ENCODE results near the gene DOCK2. TPM values are rescaled to one million over a fixed set of nuclear protein-coding genes. Genes with fewer than 3 reads are reported as not detected.
A peak's percentile ranks its signal among the peaks of the same experiment; 100 is the strongest.

Gene DOCK2
- polyA plus RNA-seq, 3 donors: 57.5 to 178 (median 115) TPM

DNA sequence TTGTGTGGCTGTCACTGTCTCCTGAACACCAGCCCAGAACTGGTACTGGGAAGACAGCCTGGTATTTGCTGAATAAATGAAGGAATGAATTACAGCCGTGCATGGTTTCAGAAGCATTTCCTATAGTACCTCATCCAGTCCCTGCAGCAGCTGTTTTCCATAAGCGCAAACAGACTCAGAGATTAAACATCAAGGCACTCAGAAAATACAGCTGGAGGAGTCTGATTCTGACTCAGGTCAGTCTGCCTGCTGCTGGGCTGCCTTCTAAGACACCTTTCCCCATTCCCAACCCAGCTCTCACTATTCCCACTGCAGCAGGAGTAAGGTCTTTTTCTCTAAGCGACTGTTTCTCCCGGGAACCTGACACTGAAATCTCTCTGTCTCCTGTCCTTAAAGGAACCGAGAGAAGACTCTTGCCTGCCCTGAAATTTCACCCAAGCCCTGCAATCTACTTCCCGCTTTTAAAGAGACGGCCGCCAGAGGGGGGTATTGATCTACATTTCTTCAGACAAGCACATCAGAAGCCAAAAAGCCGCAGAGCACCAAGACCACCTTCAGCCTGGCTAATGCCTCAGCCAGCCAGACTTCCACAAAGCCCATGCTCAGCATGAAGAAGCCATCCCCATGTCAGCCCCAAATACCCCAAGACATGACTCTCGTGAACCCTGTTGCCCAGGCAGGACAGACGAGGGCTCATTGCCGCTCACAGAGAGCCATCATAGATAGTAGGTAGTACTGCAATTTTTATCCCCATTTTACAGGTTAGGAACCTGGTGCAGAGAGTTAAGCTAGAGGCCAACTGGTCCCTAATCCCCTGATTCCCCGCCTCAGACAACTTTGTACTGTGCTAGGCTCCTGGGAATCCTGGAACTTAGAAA lies 463.2 kb downstream of the DOCK2 start:
- Histone ChIP-seq H3K27me3 (ENCODE audit: control insufficient read depth in 2 of 2, insufficient read depth in 2 of 2, low read length in 2 of 2) (no peaks in the 10 kb centered on the region), H3K79me2 (ENCODE audit: insufficient read depth, low read length) (no peaks in the 10 kb centered on the region), H3K9ac (ENCODE audit: insufficient read depth, low read length, poor library complexity, severe bottlenecking) (no peak overlapping the region), H3K9me3 (replicated peaks in 1 of 2; ENCODE audit: control insufficient read depth in 1 of 2, insufficient read depth in 1 of 2, low read length in 2 of 2) (no peaks in the 10 kb centered on the region), H3K4me1 (ENCODE audit: control insufficient read depth in 1 of 2, insufficient read depth in 2 of 2, low read length in 2 of 2) (peaks cover 30 to 33% of the 10 kb centered on the region in 2 donors), H4K20me1 (ENCODE audit: insufficient read depth, low read length) (no peaks in the 10 kb centered on the region), H3K27ac (ENCODE audit: low read depth in 1 of 2, low read length in 2 of 2) (no peak overlapping the region), H3K4me3 (replicated peaks in 1 of 3; ENCODE audit: low read depth in 2 of 3, low read length in 3 of 3) (no peak overlapping the region), H3K36me3 (replicated peaks in 1 of 2; ENCODE audit: control insufficient read depth in 1 of 2, insufficient read depth in 2 of 2, low read length in 2 of 2) (no peaks in the 10 kb centered on the region), H3K4me2 (replicated peaks; ENCODE audit: extremely low read depth, low read length, poor library complexity, severe bottlenecking) (no peak overlapping the region), H2AFZ (ENCODE audit: insufficient read depth, low read depth, low read length, poor library complexity, severe bottlenecking) (no peak overlapping the region)
- H3K36me3 Mint-ChIP-seq: no peaks in the 10 kb centered on the region
- H3K4me1 Mint-ChIP-seq: peaks cover 32% of the 10 kb centered on the region
- WGBS (ENCODE audit: insufficient coverage): 21% methylated on average over 3 of the region's 13 CpGs
- H3K9me3 Mint-ChIP-seq: peaks cover 0 to 7% (median 1%) of the 10 kb centered on the region in 7 donors
- TF ChIP-seq, protein P1, sequence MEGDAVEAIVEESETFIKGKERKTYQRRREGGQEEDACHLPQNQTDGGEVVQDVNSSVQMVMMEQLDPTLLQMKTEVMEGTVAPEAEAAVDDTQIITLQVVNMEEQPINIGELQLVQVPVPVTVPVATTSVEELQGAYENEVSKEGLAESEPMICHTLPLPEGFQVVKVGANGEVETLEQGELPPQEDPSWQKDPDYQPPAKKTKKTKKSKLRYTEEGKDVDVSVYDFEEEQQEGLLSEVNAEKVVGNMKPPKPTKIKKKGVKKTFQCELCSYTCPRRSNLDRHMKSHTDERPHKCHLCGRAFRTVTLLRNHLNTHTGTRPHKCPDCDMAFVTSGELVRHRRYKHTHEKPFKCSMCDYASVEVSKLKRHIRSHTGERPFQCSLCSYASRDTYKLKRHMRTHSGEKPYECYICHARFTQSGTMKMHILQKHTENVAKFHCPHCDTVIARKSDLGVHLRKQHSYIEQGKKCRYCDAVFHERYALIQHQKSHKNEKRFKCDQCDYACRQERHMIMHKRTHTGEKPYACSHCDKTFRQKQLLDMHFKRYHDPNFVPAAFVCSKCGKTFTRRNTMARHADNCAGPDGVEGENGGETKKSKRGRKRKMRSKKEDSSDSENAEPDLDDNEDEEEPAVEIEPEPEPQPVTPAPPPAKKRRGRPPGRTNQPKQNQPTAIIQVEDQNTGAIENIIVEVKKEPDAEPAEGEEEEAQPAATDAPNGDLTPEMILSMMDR (IDR thresholded peaks at IDR 0.05): peak; percentile 77
- intact Hi-C loops (cut with micrococcal nuclease): loop anchor here (2.0 to 10.0 kb wide), 4 partner anchors 84 to 327 kb away; no protein-coding TSS in a partner anchor
- H3K27ac Mint-ChIP-seq: no peak overlapping the region
- peak; percentile 51 to 71 (median 63) for DNase-seq
- H3K27me3 Mint-ChIP-seq (ENCODE audit: low read depth in 3 of 3): peaks cover 4 to 6% (median 4%) of the 10 kb centered on the region in 3 donors
- no peak overlapping the region for H3K4me3 Mint-ChIP-seq

DNA sequence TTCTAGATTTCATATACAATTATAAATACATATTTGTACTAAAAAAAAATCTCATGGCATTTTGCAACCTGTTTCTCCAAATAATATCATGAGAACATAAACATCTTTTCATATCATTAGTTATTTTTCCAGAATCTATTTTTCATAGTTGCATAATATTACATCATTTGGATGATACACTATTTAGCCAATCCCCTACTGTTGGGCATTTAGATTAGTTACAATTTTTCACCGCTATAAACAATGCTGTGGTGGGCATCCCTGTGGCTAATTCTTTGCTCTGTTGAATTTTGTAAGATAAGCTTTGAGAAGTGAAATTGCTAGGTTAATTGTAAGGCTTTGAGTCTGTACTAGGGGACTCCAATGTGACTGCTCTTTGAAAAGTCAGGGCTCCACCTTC lies 466.4 kb downstream of the DOCK2 start:
- Histone ChIP-seq H3K9me3 (replicated peaks in 1 of 2; ENCODE audit: control insufficient read depth in 1 of 2, insufficient read depth in 1 of 2, low read length in 2 of 2) (no peaks in the 10 kb centered on the region), H3K36me3 (replicated peaks in 1 of 2; ENCODE audit: control insufficient read depth in 1 of 2, insufficient read depth in 2 of 2, low read length in 2 of 2) (no peaks in the 10 kb centered on the region), H3K4me3 (replicated peaks in 1 of 3; ENCODE audit: low read depth in 2 of 3, low read length in 3 of 3) (no peak overlapping the region), H3K27ac (ENCODE audit: low read depth in 1 of 2, low read length in 2 of 2) (no peak overlapping the region), H4K20me1 (ENCODE audit: insufficient read depth, low read length) (no peaks in the 10 kb centered on the region), H3K79me2 (ENCODE audit: insufficient read depth, low read length) (no peaks in the 10 kb centered on the region), H3K4me1 (ENCODE audit: control insufficient read depth in 1 of 2, insufficient read depth in 2 of 2, low read length in 2 of 2) (peaks cover 2 to 3% of the 10 kb centered on the region in 2 donors), H3K9ac (ENCODE audit: insufficient read depth, low read length, poor library complexity, severe bottlenecking) (no peak overlapping the region), H2AFZ (ENCODE audit: insufficient read depth, low read depth, low read length, poor library complexity, severe bottlenecking) (no peak overlapping the region), H3K4me2 (replicated peaks; ENCODE audit: extremely low read depth, low read length, poor library complexity, severe bottlenecking) (no peak overlapping the region), H3K27me3 (ENCODE audit: control insufficient read depth in 2 of 2, insufficient read depth in 2 of 2, low read length in 2 of 2) (no peaks in the 10 kb centered on the region)
- intact Hi-C loops (cut with micrococcal nuclease): loop anchor here (5.0 to 10.0 kb wide), 3 partner anchors 241 to 324 kb away; no protein-coding TSS in a partner anchor
- no peak overlapping the region for H3K4me3 Mint-ChIP-seq
- H3K4me1 Mint-ChIP-seq: peaks cover 10% of the 10 kb centered on the region
- no peak overlapping the region for H3K27ac Mint-ChIP-seq
- H3K9me3 Mint-ChIP-seq: peaks cover 0 to 7% (median 2%) of the 10 kb centered on the region in 7 donors
- no peak for DNase-seq
- H3K27me3 Mint-ChIP-seq (ENCODE audit: low read depth in 3 of 3): peaks cover 9 to 18% (median 12%) of the 10 kb centered on the region in 3 donors
- no peaks in the 10 kb centered on the region for H3K36me3 Mint-ChIP-seq
- WGBS (ENCODE audit: insufficient coverage): no CpG with 5 or more reads among the region's 1 CpG
- TF ChIP-seq, protein P1 (IDR thresholded peaks at IDR 0.05): no peak

All from CD14-positive monocyte (primary cell).